Measurements from ENCODE around the gene GRAP2.
A peak's percentile ranks its signal among the peaks of the same experiment; 100 is the strongest.
"Not testable (repeated sequence)": the region's sequence is repeated elsewhere in the genome, so short reads cannot be mapped to it uniquely, and the experiment has no call there.

Gene GRAP2

GRCh38 chr22:39992894-39993293, 92.0 kb downstream of the GRAP2 start:
- DNase-seq (ENCODE audit: low read depth in 2 of 2), result not testable (repeated sequence)

GRCh38 chr22:39994041-39994565, 93.2 kb downstream of the GRAP2 start:
- DNase-seq (ENCODE audit: low read depth in 2 of 2), result peak; percentile 25 to 26

DNA sequence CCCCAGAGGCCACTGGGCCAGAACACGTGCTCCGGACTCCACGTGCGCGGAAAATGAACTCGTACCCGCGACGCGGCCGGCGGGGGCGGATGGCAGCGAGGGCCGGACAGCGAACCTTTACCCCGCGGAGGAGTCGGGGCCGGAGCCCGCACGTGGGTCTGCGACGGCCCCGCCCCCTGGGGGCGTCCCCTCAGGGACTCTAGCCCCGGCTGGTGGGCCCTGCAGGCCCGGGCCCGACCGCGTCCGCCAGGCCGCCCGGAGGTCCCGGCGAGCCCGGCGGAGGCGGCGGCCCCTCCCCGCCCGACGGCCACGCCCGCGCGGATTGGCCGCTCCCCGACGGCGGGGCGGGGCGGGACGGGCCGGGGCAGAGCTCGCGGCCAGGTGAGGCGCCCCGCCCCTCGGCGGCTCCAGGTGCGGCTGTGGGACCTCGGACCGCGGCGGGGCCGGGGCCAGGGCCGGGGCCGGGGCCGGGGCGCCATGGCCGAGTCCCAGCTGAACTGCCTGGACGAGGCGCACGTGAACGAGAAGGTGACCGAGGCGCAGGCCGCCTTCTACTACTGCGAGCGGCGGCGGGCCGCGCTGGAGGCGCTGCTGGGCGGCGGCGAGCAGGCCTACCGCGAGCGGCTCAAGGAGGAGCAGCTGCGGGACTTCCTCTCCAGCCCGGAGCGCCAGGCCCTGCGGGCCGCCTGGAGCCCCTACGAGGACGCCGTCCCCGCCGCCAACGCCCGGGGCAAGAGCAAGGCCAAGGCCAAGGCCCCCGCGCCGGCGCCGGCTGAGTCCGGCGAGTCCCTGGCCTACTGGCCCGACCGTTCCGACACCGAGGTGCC, 93.9 kb downstream of the GRAP2 start, which contains the start of gene FAM83F:
FAM83F (plus strand) TSS at position 389 of the 827 bp plus-strand sequence; CDS start at position 478, 89 bp downstream.
- DNase-seq (ENCODE audit: low read depth in 2 of 2), result no peak

DNA sequence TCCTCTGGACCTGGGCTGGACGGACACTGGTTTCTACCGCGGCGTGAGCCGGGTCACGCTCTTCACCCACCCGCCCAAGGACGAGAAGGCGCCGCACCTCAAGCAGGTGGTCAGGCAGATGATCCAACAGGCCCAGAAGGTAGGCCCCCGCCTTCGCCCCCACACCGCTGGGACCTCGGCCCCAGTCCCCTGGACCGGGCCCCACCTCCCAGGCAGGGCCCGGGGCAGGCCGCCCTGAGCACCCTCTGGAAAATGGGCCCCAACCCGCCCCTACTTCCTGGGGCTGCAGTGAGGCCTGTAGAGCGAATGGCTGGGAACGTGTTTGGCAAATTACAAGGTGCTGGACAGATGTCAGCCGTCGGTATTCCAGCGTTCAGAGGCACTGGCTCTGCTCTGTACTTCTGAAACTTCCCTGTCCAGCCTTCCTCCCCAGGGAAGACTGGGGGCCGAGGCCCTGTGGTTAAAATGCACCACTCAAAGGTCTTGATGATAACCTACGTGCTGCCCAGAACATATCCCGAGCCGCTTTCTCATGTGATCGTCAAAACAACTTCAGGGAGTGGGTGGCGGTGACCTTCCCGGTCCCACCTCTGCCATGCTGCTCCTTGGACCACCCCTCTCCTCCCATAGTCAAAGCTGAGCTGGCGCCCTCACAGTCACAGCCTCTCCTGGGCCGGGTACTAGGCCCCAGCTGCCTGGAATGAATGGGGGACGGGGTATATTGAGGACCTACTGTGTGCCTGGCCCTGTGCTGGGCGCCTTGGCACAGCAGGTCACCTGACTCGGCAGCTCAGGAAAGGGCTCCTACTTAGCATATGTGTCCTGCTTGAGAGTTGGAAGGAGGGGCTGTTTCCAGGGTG, 94.7 kb downstream of the GRAP2 start:
- DNase-seq (ENCODE audit: low read depth in 2 of 2), result no peak

GRCh38 chr22:39996732-39997131, 95.8 kb downstream of the GRAP2 start:
- no peak for DNase-seq (ENCODE audit: low read depth in 2 of 2)

- DNase-seq (ENCODE audit: low read depth in 2 of 2), result no peak
Measured at GRCh38 chr22:39997421-39997820, 96.5 kb downstream of the GRAP2 start.

DNA sequence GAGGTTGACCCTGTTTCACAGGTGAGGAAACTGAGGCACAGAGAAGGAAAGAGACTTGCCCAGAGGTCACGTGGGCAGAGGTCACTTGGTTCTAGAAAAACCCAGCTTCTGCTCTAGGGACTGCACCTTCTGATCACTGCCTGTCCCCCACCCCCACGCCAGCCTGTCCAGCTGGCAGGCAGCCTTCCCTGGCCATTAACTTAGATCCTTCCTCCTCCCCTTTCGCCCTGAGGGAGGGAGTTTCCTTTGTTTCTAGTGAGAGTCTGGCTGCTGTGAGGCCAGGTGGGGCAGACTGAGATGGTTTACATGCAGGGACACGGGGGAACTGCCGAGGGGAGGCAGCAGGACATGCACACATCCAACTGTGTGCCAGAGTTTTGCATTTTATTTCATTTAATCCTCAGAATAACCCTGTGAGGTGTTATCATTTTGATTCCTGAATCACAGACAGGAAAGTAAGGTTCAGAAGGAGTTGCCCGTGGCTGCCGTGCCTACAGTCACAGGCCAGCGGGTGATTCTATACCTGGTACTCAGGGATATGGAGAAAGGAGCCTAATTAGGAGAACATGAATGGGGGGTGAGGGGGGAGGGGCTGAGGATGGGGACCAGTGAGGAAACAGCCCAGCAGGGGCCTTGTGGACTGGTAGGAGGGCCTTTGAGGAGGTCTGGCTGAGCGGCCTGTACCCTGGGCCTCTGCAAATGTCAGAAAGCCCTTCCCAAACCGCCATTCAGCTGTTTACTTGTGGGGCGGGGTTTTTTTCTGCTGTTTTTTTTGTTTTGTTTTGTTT, 97.2 kb downstream of the GRAP2 start:
- DNase-seq (ENCODE audit: low read depth in 2 of 2), result no peak

- no peak for DNase-seq (ENCODE audit: low read depth in 2 of 2)
Measured at GRCh38 chr22:39999144-39999757, 98.4 kb downstream of the GRAP2 start.

DNA sequence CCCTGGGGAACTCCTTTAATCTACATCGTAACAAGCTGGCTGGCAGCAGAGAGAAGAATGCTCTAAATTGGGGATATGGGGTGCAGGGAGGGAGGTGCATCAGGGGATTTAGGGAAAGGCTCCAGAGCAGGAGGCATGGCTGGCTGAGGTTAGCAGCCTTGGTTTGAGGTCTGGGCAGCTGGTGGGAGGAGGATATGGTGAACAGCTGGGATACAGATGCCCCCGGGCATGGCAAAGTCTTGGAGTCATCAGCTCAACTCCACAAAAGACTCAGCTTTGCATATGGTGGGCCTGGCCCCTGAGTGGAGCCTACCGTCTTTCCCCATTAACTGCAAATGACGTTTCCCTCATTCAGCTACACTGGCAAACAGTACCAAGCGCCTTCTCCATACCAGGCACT, 99.3 kb downstream of the GRAP2 start:
- no peak for DNase-seq (ENCODE audit: low read depth in 2 of 2)

DNA sequence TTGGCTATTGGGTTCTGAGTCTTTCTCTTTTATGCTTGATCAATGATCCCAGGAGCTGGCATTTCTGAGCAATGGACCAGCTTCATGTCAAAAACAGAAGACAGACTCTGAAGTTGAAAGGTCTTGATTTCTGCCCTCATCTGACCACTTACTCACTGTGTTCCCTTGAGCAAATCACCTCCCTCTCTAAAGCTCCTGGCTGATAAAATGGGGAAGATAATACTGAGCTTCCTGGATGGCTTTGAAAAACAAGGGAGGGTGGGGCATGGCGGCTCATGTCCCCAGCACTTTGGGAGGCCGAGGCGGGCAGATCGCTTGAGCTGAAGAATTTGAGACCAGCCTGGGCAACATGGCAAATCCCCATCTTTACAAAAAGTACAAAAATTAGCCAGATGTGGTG, 100.2 kb downstream of the GRAP2 start:
- no peak for DNase-seq (ENCODE audit: low read depth in 2 of 2)

DNA sequence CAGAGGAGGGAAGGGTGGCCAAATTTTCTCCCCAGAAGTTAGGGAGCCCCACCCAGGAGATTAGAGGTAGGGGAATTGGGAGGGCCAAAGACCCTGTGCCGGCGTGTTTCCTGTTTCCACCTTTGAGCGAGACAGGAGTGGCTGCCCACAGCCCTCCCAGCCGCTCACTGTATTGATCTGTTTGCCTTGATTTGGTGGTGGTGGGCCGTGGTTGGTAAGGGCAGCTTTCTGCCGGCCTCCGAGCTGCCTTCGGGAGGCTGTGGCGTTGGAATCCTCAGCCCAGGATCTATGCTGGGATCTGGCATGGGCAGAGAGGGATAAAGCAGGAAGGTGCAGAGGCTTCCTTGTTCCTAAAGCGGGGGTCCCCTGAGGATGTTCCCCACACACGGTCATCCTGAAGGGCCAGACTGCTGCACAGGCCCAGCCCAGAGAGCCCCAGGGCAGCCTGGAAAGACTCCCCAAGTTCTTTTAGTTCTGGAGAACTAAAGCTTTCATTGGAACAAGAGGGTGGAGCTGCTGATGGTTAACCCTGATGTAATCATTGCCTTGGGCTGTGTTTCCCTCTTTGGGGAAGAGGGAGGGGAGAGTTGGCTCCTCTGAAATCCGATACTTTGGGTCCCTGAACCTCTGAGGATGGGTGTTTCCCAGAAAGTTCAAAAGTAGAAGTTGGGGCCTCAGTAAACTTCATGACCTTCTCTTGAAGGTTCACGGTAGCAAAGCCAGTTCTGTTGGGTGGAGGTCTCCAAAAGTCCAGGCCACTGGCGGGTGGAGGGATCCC, 101.1 kb downstream of the GRAP2 start:
- DNase-seq (ENCODE audit: low read depth in 2 of 2), result no peak

GRCh38 chr22:40002935-40003715, 102.2 kb downstream of the GRAP2 start:
- DNase-seq (ENCODE audit: low read depth in 2 of 2), result no peak

- DNase-seq (ENCODE audit: low read depth in 2 of 2), result no peak
Measured at GRCh38 chr22:40004836-40005235, 104.0 kb downstream of the GRAP2 start.

DNA sequence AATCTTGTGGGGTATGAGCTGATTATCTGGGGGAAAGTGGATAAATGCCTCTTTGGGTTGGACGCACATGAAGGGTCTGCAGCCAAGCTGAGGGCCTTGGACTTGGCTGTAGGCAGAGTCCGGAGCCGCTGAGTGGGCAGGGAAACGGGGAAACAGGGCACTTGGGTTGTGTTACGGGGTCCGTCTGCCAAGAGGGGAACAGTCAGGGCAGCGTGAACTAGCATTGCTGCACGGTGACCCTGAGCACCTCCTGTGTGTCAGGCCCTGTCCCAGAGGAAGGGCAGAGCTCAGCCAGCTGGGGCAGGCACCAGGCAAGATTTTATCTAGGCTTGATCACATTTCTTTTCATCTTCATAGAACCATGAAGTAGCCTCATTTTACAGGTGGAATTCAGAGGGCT, 105.8 kb downstream of the GRAP2 start:
- DNase-seq (ENCODE audit: low read depth in 2 of 2), result no peak

DNA sequence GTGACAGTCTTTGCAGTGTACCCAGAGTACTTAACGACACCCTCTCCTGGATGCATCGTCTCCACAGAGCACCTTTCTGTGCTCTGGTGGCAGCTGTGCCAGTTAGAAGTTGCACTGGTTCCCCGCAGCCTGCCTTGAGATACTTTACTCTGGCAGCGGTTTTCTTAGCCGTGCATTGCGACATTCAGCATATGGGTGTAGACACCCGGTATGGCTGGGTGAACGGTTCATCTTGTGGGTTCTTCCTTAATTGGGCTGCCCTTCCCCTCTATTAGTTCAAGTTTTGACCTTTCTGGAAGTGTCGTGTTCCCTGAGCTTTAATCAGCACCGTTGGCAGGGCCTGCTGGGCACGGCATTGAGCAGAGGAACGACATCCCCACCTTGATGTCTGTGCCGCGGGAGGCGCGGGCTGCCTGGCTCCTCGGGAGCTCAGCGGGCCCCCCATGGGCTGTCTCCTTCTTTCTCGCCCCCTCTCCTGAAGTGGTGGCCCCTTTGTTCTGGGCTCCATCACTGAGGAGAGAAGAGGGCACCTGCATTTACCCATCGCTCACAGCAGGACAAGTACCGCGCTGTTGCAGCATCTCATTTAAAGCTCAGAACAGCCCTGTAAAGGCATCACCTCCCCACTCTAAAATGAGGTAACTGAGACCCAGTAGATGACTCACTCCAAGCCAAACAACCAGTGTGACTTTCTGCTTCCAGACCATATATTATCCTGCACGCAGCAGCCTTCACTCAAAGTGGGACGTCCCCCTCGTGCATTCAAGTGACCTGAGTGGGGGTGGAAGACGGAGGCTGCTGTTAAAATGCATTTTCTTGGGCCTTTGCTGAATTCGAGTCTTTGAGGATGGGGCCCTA, 107.2 kb downstream of the GRAP2 start:
- no peak for DNase-seq (ENCODE audit: low read depth in 2 of 2)

DNA sequence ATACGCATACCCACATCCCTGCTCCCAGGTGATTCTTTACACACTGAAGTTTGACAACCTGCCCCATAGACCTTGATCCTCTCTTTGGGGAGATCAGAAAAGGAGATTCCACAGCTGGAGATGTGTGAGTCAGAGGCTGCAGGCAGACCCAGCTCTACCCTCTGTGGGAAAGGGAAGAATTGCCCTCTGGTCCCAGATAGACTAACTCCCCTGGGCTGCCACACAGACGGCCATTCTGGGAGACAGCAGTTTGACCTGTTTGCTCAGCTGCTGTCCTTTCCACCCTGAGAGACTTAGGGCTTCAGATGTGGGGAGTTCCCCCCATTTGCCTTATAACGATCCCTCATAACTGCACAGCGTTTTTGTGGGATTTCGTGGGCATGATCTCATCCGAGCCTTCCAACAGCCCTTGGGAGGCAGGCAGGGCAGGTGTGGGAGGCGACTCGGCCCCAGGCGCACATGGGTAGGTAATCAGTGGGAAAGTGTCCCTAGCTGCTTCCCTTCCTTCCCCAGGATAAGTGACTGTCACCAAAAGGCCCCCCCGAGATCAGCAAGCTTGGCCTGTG, 107.9 kb downstream of the GRAP2 start:
- DNase-seq (ENCODE audit: low read depth in 2 of 2), result no peak

- DNase-seq (ENCODE audit: low read depth in 2 of 2), result no peak
Measured at GRCh38 chr22:40009292-40009774, 108.4 kb downstream of the GRAP2 start.

Data from activated CD8-positive, alpha-beta memory T cell treated with anti-CD3 and anti-CD28 coated beads for 4 hours (primary cell).